ENCODE results near the gene PLOD2. TPM values are rescaled to one million over a fixed set of nuclear protein-coding genes. Genes with fewer than 3 reads are reported as not detected.
A peak's percentile ranks its signal among the peaks of the same experiment; 100 is the strongest.

Gene PLOD2
- total RNA-seq, 1 donor = 46.1 TPM

DNA sequence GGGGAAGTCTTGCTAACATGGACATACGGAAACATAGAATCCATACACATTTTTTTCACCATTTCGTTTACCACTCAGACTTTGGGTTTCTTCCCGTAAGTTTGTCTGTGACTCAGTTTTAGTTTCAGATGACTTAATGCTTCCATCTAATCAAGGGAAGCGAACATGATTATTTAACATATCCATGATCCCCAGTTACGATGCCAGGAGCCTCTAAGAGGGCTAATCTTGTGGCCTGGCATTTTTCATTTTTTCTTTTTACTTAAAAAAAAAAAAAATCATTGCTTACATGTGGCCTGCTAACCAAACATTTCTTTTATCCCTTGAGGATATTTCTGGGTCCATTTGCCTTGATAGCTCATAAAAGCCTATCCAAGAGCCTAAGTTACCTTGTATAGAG, 20.2 kb upstream of the PLOD2 start:
- DNase-seq (ENCODE audit: low read depth) = no peak
- TF ChIP-seq, protein P1, sequence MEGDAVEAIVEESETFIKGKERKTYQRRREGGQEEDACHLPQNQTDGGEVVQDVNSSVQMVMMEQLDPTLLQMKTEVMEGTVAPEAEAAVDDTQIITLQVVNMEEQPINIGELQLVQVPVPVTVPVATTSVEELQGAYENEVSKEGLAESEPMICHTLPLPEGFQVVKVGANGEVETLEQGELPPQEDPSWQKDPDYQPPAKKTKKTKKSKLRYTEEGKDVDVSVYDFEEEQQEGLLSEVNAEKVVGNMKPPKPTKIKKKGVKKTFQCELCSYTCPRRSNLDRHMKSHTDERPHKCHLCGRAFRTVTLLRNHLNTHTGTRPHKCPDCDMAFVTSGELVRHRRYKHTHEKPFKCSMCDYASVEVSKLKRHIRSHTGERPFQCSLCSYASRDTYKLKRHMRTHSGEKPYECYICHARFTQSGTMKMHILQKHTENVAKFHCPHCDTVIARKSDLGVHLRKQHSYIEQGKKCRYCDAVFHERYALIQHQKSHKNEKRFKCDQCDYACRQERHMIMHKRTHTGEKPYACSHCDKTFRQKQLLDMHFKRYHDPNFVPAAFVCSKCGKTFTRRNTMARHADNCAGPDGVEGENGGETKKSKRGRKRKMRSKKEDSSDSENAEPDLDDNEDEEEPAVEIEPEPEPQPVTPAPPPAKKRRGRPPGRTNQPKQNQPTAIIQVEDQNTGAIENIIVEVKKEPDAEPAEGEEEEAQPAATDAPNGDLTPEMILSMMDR (IDR thresholded peaks at IDR 0.05; ENCODE audit: insufficient read depth, low read length) = no peak
- no peak overlapping the region for H3K4me3 ChIP-seq (ENCODE audit: low read depth, low read length)

DNA sequence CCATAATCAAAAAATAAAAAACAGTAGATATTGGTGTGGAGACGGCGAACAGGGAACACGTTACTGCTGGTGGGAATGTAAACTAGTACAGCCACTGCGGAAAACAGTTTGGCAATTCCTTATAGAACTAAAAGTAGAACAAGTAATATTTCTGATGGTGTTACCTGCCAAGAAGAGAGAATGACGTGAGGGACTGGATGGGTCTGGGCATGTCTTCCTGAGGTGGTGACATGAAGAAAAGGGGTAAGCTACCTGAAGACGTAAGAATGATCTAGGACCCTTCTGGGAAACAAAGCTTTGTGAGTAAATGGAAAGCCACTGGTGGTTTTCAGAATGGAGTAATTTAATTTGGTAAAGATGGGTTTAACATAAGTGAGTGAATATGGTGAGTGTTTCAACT, 19.4 kb upstream of the PLOD2 start:
- TF ChIP-seq, protein P1 (IDR thresholded peaks at IDR 0.05; ENCODE audit: insufficient read depth, low read length) = no peak
- DNase-seq (ENCODE audit: low read depth) = no peak
- no peak overlapping the region for H3K4me3 ChIP-seq (ENCODE audit: low read depth, low read length)

DNA sequence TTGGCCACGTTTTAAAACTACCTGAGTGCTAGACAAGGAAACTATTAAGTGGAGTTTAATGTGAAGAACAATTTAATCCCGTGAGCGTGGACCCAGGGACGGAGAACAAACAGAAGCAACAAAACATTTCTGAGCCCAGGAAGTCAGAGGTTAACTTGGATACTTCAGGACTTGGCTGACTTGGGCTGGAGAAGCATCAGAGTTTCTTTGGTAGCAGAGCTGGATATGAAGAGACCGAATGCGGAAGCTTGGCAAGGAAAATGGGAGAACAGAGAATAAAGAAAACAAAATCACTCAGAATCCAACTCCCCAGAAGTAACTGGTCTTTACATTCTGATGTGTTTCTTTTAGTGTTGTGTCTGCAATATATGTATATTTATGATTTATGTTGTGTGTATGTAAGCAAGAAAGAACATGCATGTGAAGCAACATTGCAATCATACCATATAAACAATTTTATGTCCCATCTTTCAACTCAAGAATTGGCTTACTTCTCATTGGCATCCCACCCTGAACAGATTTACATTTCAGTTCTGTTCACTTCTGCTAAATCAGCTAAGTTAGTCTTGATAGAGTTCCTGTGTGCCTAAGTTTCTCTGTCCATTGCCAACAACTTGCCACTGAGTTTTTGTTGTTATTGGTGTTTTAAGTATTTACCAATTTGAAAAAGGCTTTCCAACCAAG, 17.2 kb upstream of the PLOD2 start:
- TF ChIP-seq, protein P1 (IDR thresholded peaks at IDR 0.05; ENCODE audit: insufficient read depth, low read length) = no peak
- H3K4me3 ChIP-seq (ENCODE audit: low read depth, low read length) = no peak overlapping the region
- DNase-seq (ENCODE audit: low read depth) = no peak

DNA sequence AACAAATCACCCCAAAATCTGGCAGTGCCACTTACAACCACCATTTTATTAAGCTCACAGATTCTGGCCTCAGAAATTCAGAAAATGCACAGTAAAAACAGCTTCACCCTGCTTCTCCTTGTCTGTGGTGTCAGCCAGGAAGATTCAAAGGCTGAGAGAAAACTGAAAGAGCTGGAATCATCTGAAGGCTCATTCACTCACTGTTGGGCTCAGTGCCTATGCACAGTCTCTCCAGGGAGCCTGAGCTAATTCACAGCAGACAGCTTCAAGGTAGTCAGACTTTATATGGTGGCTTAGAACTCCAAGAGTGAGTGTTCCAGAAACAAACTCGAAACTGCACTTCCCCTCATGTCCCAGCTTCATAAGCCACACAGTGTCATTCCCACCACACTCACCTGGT, 16.5 kb upstream of the PLOD2 start:
- DNase-seq (ENCODE audit: low read depth) = no peak
- H3K4me3 ChIP-seq (ENCODE audit: low read depth, low read length) = no peak overlapping the region
- TF ChIP-seq, protein P1 (IDR thresholded peaks at IDR 0.05; ENCODE audit: insufficient read depth, low read length) = no peak

DNA sequence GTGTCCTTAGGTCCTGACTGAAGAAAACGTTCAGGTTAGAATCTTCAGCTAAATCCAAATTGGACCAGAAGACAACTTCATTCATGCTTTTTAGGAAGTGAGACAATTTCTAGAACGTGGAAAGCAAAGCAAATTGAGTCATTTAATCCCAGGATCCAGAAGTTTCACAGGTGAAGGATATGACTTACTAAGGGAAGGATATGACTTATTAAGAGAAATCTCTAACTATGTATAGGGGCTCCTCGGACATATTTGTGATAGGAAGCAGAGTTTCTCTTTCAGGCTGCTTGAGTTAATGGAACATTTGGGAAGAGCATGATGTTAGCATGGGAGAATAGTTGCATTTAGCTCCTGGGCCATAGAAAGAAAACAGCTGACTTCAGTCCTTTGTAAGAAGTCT, 16.1 kb upstream of the PLOD2 start:
- DNase-seq (ENCODE audit: low read depth) = no peak
- H3K4me3 ChIP-seq (ENCODE audit: low read depth, low read length) = no peak overlapping the region
- TF ChIP-seq, protein P1 (IDR thresholded peaks at IDR 0.05; ENCODE audit: insufficient read depth, low read length) = no peak

DNA sequence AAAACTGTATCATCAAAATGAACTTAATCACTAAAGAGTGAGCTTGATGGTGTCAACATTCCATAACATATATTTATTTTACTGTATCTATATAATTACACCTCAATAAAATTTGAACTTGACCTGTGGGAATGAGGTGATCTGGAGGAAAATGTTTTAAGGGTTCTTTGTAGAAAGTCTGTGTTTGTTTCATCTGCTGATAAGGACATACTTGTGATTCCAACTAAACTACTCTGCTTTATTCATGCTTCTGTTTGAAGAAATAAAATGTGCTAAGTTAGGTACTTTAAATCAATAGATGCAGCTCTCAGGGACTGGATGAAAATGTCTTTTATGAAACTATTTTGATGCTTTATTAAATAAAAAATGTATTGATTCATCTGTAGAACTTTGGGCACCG, 11.6 kb upstream of the PLOD2 start:
- TF ChIP-seq, protein P1 (IDR thresholded peaks at IDR 0.05; ENCODE audit: insufficient read depth, low read length) = no peak
- no peak overlapping the region for H3K4me3 ChIP-seq (ENCODE audit: low read depth, low read length)
- peak; percentile 25 for DNase-seq (ENCODE audit: low read depth)

- DNase-seq (ENCODE audit: low read depth) = no peak
- TF ChIP-seq, protein P1 (IDR thresholded peaks at IDR 0.05; ENCODE audit: insufficient read depth, low read length) = no peak
- no peak overlapping the region for H3K4me3 ChIP-seq (ENCODE audit: low read depth, low read length)
These were observed 9.6 kb upstream of the PLOD2 start for GRCh38 chr3:146170591-146170990.
